Body of pancreas (tissue), 4 donors: ENCODE results near the gene THUMPD3. TPM values are rescaled to one million over a fixed set of nuclear protein-coding genes. Genes with fewer than 3 reads are reported as not detected.

Experiments used
- ATAC-seq: fragments of 150-250 bp; one replicate; pipeline ENCODE4 v1.9.1; 2016
- DNase-seq, 4 donors: peaks; one replicate each; pipeline ENCODE4 v3.0.0-alpha.2; 2019
- H3K27ac ChIP-seq, 4 donors: fragments of 200-600 bp; sonication (generic); 1 replicate in 3 of 4; 2 replicates in 1 of 4; pipeline versions ENCODE4 v1.5.1 to v1.6.1; 2016 to 2019; ENCODE audit warnings: mild to moderate bottlenecking in 1 of 4, mixed read lengths in 1 of 4, moderate library complexity in 1 of 4
- H3K27me3 ChIP-seq, 2 donors: fragments of 200-600 bp; sonication (generic); one replicate each; pipeline ENCODE4 v1.6.0; 2016; ENCODE audit warnings: mild to moderate bottlenecking in 1 of 2
- H3K36me3 ChIP-seq, 2 donors: fragments of 200-600 bp; sonication (generic); replicated peaks in 1 of 2; 2 replicates each; pipeline ENCODE4 v1.5.1; 2016; ENCODE audit warnings: low read depth in 2 of 2; ENCODE audit not compliant: insufficient read depth in 1 of 2
- H3K4me1 ChIP-seq: fragments of 200-600 bp; sonication (generic); one replicate; pipeline ENCODE4 v1.6.0; 2016
- H3K4me3 ChIP-seq, 2 donors: fragments of 200-600 bp; sonication (generic); 1 replicate in 1 of 2; 2 replicates in 1 of 2; pipeline ENCODE4 v1.5.1; 2016 to 2019
- H3K9me3 ChIP-seq, 3 donors: fragments of 200-600 bp; sonication (generic); 1 replicate in 2 of 3; 2 replicates in 1 of 3; pipeline ENCODE4 v1.5.1; 2016
- CTCF ChIP-seq, 7 experiments: fragments of 450-650 bp in 4 of 7; fragments of 200-600 bp in 3 of 7; sonication (generic) in 3 of 7; IDR thresholded peaks; one replicate each; pipeline ENCODE4 v1.5.1; 2016 to 2019; ENCODE audit warnings: antibody characterized with exemption in 7 of 7
- POLR2A ChIP-seq, 3 donors: fragments of 450-650 bp; IDR thresholded peaks; one replicate each; pipeline ENCODE4 v1.6.1; 2016; ENCODE audit warnings: antibody characterized with exemption in 3 of 3, mild to moderate bottlenecking in 2 of 3
- WGBS, 2 donors: methylation state at CpG; one replicate each; pipeline ENCODE4 v1.1.5; 2017; 5-methylcytosine and 5-hydroxymethylcytosine counted together
- intact Hi-C: fragments of 100-400 bp; cut with DNase I; formaldehyde crosslinking; loops from one replicate; pipeline ENCODE4 v1.15.1; 2023
- total RNA-seq, 2 donors: library from RNA; depleted of rRNA; stranded (reverse); fragments of >200 nt; gene quantifications; one replicate each; pipeline ENCODE4 v1.1.0, GENCODE V29; 2016

THUMPD3 gene
- total RNA-seq, 2 donors from 2014 or later, result 16.1 to 27.0 TPM

DNA sequence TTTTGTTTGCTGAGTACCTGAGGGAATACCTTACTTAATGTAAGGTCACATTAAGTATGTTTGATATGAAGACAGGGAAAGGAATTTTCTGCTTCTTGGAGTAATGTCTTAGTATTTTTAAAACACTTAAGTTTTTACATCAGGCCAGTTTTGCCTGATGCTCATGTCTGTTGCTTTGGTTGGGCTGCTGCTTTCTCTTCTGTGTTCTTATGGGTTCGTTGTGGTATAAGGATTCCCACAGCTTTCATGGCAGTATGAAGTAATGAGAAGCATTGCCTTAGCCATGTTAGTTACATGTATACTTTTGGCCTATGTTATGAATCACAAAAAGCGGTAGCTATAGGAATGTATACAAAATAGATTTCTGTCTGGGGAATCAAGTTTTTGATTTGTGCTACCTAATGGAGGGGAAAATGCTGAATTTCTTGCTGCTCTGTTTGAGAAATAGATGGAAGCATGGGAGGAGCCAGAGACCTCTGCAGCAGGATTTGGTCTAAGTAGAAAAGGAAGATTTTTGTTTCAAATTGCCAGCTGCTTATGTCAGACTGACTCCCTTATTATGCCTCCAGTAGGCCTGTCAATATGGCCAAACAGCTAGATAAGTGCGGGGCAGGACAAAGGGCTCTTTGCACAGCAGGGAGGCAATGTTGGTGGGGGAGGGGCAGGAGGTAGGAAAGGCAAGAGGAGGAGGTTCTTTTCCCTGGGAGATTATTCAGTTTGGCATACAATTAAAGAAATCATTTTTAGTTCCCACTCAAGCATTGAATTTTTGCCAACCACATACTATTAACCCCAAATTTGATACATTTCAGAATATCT, 39.8 kb downstream of the THUMPD3 start:
- peak; percentile 67 to 77 (median 72) for DNase-seq
- H3K36me3 ChIP-seq, result no peaks in the 10 kb centered on the region
- 7 to 14% methylated on average over 3 of the region's 3 CpGs for WGBS, 2 donors
- H3K27me3 ChIP-seq, result no peaks in the 10 kb centered on the region
- no peaks in the 10 kb centered on the region for H3K9me3 ChIP-seq
- TF ChIP-seq POLR2A (IDR thresholded peaks at IDR 0.05) (no peak), CTCF (IDR thresholded peaks at IDR 0.05) (no peak)
- peaks cover 77% of the 10 kb centered on the region for H3K4me1 ChIP-seq
- peak overlapping the region; percentile 7 to 99 (median 56) for H3K27ac ChIP-seq
- no peak overlapping the region for H3K4me3 ChIP-seq
- peak; percentile 48 for ATAC-seq
- intact Hi-C loops, result no loop called here

DNA sequence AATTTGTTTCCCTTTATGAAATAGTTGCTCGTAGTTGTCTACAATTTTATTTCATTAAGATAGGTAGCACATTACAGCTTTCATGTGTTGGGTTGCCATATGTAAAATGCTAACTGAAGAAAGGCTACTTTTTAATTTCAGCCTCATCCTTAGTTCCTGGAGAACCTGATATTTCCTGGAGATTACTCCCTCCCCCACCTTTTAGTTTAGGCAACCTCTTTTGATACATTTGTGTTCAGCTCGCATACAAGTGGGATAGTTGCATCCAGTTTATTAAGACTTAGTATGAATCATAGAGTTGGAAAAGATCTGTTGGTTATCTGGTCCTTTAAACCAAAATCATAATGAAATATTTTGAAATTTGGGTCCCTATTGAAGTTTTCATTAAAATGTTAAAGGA, 40.6 kb downstream of the THUMPD3 start:
- no peak for TF ChIP-seq CTCF (IDR thresholded peaks at IDR 0.05)
- no peak for TF ChIP-seq POLR2A (IDR thresholded peaks at IDR 0.05)
- DNase-seq (no peak), ATAC-seq (no peak)
- intact Hi-C loops, result no loop called here
- no peak overlapping the region for H3K4me3 ChIP-seq
- no peaks in the 10 kb centered on the region for H3K9me3 ChIP-seq
- peak overlapping the region in 3 of 4 donors; percentile 49 to 99 (median 62) for H3K27ac ChIP-seq
- 38 to 62% methylated on average over 2 of the region's 2 CpGs for WGBS, 2 donors
- H3K27me3 ChIP-seq, result no peaks in the 10 kb centered on the region
- no peaks in the 10 kb centered on the region for H3K36me3 ChIP-seq
- H3K4me1 ChIP-seq, result peaks cover 83% of the 10 kb centered on the region

- H3K4me1 ChIP-seq, result peaks cover 89% of the 10 kb centered on the region
- H3K36me3 ChIP-seq, result no peaks in the 10 kb centered on the region
- WGBS, 2 donors, result 12 to 28% methylated on average over 1 of the region's 1 CpG
- H3K9me3 ChIP-seq, result no peaks in the 10 kb centered on the region
- DNase-seq (no peak), ATAC-seq (no peak)
- no peaks in the 10 kb centered on the region for H3K27me3 ChIP-seq
- TF ChIP-seq CTCF (IDR thresholded peaks at IDR 0.05) (peak in 1 of 7 experiments; percentile 8), POLR2A (IDR thresholded peaks at IDR 0.05) (no peak)
- no peak overlapping the region for H3K4me3 ChIP-seq
- peak overlapping the region in 1 of 4 donors; percentile 19 for H3K27ac ChIP-seq
- intact Hi-C loops, result no loop called here
Observed at GRCh38 chr3:9404680-9405079, 41.8 kb downstream of the THUMPD3 start.

DNA sequence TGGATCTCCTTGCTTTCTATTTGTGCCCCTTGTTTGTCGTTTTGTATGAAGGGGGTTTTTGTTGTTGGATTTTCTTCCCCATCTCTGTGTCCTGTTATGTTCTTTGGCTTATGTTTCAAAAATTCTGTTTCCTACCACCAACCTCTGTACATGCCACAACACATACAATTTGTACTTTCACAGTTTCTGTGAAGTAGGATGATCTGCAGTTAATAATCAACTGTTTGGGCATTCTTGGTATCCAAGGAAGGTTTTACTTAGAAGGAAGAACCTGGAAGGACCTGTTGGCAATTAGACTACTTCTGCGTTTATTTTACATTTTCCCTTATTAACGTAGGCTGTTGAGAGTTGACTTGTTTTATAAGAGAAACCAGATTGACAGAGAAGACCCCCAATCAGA, 42.9 kb downstream of the THUMPD3 start:
- ATAC-seq, result no peak
- Histone ChIP-seq H3K4me3 (no peak overlapping the region), H3K4me1 (peaks cover 89% of the 10 kb centered on the region), H3K36me3 (no peaks in the 10 kb centered on the region), H3K27me3 (no peaks in the 10 kb centered on the region), H3K27ac (peak overlapping the region in 1 of 4 donors; percentile 19), H3K9me3 (no peaks in the 10 kb centered on the region)
- no peak for DNase-seq
- no peak for TF ChIP-seq CTCF (IDR thresholded peaks at IDR 0.05)
- no peak for TF ChIP-seq POLR2A (IDR thresholded peaks at IDR 0.05)
- 23 to 29% methylated on average over 3 of the region's 3 CpGs for WGBS, 2 donors
- intact Hi-C loops, result no loop called here
